HG02840 (cell line): ENCODE results near the gene DPEP2.

Source experiments
- ATAC-seq: cut with Tn5 transposase; IDR thresholded peaks from one replicate; pipeline ENCODE4 v1.9.1; 2021; ENCODE audit warnings: mild to moderate bottlenecking, moderate library complexity, moderate number of reproducible peaks; ENCODE audit not compliant: unreplicated experiment, low FRiP score

Gene DPEP2

DNA sequence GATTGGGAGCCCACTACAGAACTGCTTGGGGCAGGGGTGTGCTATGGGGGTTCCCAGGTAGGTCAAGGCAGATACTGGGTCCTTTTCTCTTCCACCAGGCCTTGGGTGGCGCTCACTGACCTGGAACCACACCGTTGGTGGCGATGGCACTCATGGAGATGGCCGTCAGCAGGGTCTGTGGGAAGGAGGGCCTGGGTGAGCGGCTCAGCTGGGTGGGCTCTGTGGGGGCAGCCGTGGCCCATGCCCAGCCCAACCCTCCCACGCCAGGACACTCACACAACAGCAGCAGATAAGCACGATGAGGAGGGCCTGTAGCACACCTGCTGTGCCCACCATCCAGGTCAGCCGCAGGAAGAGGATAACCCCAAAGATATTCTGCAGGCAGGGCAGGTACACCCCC, 41.7 kb downstream of the DPEP2 start:
- no peak for ATAC-seq

DNA sequence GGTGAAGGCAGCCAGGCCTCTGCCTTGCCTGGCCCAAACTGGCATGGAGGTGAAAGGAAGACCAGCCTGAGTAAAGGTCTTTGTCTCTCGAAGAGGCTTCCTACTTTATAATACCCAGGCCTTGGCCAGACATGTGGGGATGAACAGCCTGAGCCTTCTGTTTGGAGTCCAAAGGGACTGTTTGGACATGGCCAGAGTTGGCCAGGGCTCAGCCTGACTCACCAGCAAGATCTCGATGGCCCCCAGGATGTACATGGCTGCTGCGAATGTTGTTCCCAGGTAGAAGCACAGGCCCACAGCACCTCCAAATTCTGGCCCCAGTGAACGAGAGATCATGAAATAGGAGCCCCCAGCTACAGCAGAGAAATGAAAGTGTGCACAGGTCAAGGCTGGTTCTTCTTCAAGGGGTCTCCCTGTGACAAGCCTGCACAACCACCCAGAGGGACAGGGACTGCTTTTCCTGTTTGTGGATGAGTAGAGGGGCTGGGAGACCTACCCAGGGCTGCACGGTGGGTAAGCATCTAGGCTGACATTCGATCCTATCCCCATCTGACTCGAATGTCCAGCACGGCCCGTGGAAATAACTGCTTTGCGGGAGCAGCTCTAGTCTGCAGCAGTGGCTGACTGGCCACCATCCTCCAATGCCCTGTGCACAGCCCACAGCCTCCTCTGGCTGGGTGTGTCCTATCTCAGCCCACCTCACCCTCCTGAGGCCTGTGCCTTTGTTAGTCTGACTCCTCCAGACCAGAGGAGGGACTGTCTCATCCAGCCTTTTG, 44.7 kb downstream of the DPEP2 start:
- ATAC-seq: no peak

DNA sequence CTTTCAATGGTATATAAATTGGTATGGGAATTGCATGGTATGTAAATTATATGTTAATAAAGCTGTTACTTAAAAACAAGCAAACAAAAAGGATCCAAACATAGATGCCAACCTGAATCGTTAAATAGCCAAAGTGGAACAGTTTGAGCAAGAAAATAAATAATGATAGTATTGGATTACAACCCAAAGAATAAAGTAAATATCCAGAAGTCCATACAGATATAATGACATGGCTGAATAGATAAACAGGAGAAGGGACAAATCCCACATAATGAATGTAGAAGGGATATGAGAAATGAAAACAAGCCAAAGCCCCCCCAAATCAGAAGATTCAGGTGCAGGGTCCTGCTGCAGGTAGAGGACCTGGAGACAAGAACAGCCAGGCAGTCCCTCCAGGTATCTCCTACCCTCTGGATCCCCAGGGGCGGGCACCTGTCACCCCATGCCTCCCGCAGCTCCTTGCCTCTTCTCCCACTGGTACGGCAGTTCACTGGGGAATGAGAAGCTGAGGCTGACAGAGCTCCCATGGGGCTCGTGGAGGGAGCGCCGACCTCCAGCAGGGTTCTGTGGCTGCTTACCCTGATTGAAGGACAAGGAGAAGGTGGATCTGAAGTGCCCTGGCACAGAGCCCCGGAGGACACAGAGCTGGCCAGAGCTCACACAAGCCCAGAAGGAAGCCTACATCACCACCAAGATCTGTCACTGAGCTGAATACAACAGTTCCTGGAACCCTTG, 45.5 kb downstream of the DPEP2 start:
- no peak for ATAC-seq

DNA sequence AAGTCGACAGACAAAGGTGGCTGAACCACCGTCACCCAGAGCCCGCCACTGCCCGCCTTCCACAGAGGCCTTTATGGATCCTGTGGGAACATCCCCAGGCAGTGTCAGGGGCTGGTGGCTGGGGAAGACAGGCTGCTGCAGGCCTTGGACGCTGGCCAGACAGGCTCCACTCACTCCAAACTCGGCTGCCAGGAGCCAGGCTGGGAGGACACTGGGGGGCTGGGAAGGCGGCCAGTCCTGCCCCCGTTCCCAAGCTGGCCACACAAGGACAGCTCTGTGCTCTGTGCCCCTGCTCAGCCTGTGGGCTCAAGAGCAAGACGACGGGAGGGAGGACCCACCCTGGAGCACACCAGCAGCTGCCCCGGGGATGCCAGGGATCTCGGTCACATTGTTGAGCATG, 47.8 kb downstream of the DPEP2 start:
- no peak for ATAC-seq

DNA sequence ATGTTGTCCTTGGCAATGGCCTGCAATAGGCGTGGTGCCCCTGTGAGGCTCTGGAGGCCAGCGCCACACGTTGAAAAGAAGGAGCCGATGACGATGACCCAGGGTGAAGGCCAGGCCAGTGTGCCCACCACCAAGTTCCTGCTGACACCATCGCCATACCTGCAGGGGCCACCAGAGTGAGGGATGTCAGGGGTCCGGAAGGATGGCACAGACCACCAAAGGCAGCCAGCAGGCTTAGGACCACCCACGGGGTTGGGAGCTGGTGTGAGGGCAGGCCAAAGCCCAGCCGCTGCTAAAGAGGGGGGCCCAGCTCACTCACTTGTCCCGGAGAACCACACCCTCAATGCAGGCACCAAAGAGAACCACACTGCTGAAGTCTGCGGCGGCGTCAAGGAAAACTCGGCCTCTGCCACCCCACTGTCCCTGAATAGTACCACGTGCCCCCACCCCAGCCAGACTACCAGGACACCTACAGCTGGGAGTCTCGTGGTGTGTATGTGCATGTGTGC, 48.9 kb downstream of the DPEP2 start:
- no peak for ATAC-seq

DNA sequence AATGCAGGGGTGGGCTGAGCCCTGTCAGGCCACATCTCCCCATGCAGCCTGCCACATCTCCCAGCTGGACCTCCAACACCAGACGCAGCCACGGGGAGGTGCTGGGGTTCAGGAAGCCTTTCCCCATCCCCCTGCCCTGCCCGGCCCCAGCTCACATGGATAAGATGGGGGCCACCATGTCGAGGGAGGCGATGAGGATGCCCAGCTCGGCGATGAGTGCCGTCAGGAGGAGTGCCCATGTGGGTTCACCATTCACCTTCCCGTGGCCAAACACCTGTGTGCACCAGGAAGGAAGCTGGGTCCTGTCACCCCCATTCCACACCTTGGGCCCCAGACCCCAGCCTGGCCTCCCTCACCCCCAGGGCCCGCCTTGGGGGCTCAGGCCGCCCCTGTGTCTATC, 49.6 kb downstream of the DPEP2 start:
- no peak for ATAC-seq

DNA sequence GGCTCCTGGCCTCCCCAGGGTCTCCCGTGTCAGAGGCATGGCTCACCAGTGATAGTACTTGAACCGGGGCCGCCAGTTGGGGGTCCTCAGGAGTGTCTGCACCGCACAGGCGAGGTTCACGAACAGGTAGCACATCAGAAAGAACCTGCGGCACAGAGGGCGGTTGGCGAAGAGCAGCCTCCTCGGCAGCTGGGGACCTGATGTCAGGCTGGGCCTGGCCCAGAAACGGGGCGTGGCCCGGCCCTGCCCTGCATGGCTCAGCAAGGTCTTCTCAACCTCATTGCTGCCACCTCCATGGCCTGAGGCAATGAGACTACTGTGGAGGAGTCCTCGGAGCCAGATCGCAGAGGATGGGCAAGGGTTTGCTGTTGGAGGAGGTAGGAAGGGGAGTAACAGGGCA, 51.3 kb downstream of the DPEP2 start:
- ATAC-seq: no peak

DNA sequence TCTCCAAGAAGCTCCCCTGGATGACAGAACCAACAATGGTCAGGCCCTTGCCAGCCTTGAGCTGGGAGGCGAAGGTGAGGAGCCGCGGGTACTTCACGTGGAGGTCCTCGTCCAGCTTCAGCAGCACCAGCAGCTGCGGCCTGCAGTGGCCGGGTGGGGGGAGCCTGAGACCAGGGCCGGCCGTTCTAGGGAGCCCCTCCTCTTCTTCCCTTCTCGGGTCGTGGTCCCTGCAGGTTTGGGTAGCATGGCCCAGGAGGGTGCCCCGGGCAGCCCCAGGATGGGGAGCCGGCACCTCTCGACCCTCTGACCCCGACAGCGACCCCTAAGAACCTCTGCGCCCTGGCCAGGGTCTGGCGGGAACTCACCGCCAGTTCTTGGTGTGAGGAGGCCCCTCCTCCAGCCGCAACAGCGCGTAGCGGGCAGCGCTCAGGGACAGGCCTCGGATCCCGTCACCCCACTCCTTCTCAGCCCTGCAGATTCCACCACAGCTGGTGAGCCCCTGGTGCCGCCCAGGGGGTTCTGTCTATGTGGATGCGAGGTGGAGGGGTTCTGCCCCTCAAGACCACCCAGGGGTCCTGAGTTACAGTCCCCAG, 52.2 kb downstream of the DPEP2 start:
- ATAC-seq: no peak

DNA sequence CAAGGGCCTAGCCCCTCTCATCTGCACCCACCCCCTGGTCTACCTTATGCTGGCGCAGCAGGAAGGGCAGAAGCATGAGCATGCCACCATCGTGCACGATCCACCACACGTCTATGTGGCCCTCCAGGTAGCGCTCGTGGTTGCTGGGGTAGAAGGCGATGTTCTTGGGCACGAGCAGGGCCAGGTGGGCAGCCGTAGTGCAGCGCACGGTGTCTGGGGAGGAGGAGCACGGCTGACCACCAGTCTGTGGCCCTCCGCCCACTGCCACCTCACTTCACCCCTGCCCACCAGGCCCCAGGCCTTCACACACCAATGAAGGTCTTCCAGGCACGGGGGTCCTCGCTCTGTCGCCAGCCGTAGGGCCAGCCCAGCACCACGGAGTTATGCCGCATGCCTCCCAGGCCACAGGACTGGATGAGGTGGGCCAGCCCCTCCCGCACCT, 53.1 kb downstream of the DPEP2 start:
- ATAC-seq: no peak

DNA sequence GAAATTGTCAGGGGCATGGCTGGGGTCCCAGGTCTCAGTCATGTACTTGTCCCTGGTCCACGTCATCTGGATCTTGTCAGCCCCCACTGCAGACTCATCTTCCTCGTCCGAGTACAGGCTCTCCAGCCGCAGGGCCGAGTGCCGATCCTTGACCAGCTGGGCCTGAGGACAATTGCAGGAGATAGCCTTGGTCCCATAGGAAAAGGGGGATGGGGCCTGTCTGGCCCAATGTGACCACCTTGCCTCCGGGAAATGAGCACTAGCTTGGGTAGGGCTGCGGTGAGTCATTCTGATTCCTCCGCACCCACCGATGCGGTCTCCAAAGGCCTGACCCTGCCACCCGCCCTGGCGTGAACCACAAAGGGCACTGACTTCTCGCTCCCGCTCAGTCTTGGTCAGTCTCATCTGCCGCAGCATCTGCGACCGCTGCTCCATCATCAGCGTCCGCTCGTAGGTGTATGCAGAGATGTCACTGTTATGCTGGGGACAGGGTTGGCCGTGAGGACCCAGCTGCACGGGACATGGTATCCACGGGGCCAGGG, 53.8 kb downstream of the DPEP2 start:
- ATAC-seq: no peak

DNA sequence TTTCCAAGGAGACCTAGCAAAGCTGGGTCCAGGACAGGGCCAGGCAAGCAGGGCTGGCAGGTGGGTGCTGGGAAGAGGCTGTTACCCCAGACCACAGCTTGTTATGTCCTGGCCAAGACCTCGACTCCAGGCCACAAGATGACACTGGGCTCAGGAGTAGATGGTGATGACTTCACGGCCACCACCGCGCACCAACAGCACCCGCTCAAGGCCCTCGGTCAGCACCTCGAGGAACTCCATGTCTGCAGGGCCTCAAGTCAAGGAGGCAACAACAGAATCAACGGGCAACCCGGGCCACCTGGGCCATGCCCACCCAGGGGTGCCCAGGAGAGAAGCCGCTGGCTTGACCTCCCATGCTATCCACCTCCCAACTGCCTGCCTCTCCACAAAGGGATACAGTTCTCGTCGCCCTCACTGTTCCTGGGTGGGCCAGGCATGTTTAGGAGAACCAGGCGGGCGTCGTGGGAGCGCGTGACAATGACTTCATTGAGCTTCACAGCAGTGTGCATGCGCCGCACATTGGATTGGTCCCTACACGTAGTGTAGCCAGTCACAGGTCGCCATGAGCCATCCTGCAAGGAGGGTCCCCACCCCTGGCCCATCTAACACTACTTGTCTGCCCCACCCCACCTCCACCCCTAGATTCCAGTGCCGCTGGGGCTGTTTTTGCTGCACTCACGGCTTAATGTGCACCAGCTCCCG, 54.4 kb downstream of the DPEP2 start:
- ATAC-seq: no peak

DNA sequence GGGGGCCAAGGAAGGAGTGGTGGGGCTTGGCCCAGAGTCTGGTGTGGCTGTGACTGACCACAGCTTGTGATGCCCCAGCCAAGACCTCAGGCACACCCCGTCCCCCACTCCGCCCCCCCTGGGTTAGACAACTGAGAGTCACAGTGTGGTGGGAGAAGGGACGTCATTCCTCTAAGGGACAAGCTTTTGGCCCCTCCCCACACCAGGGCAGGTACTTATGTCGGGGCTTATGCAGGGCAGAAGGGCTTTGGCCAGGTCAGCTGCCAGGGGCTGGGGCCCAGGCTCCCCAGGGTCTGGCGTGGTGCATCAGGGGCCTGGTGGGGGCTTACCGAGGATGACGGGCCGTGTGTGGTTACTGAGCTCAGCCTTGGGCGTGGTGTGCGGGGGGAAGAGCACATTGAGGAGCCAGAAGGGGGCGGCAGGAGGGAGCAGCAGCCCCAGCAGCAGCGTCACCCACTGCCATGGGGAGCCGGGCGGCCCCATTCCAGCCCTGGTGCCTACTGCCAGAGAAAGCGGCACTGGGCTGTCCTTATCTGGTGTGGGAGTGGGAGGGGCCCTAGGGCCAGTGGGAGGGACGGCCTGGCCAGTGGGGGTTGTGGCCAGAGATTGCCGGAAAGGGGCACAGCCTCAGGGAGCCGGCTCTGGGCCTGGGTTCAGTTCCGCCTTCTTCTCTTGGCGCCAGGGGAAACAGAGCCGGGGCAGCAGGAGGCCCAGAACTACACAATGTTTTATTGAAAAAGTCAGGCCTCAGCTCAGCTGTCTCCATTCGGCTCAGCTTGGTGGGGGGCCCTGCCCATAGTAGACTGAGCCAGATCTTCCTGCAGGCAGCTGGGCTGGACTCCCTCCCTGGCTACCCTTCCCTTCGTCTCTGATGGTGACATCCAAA, 55.4 kb downstream of the DPEP2 start, which contains the start of gene LCAT:
LCAT (minus strand) TSS at position 502 of the 886 bp plus-strand sequence; CDS start at position 483, 19 bp downstream.
- no peak for ATAC-seq

DNA sequence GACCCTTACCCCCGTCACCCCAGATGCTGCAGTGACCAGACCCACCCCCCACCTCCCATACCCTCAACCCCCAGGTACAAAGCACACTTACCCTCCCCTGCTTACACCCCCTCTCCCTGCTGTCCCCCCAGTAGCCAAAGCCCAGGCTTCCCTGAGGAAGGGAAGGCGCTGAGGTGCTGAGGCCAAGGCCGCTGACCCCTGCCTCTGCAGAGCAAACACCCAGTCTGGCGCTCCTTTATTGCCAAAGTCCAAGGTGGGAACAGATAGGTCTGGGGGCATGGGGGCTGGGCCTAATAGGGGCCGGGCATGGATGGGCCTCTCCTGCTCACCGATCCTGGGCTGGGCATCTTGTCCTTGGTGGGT, 56.0 kb downstream of the DPEP2 start:
- ATAC-seq: no peak

DNA sequence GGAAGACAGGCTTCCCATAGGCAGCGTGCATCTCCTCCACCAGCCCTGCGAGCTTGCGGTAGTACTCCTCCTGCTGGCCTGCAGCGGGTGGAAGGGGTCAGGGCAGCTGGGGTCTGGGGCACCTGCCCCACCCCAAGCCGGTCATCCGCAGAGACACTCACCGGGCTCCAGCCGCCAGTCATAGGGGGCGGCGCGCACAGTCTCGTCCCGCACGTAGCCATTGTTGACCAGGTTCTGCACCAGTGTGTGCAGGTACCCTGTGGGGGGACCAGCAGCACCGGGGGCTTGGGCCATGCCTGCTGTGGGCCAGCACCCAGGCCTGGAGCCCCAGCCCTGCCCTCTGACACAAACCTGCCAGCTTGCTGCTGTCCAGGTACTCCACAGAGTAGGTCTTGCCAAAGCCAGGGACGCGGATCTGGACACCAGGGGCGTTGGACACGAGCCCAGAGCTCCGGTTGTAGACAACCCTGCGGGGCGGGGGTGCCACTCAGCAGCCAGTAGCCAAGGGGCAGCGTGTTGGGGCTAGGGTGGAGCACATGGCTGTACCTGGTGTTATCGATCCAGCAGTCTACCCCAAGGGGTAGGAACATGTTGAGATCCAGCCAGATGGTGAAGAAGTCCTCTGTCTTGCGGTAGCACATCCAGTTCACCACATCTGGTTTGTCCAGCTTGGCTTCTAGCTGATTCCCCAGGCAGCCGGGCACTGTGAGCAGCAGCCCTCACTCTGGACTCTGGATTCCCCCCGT, 56.6 kb downstream of the DPEP2 start:
- no peak for ATAC-seq

DNA sequence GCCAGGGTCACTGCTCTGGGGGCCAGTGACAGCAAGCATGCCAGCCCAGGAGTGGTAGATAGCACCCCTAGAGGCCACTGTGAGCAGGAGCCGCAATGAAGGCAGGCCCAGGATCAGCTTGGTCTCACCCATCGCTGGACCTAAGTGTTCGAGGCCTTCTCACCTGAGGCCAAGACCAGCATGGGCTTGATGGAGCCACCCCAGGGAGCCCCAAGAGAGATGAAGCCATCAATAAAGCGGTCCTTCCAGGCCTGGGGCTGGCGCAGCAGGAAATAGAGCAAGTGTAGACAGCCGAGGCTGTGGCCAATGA, 57.1 kb downstream of the DPEP2 start:
- no peak for ATAC-seq

DNA sequence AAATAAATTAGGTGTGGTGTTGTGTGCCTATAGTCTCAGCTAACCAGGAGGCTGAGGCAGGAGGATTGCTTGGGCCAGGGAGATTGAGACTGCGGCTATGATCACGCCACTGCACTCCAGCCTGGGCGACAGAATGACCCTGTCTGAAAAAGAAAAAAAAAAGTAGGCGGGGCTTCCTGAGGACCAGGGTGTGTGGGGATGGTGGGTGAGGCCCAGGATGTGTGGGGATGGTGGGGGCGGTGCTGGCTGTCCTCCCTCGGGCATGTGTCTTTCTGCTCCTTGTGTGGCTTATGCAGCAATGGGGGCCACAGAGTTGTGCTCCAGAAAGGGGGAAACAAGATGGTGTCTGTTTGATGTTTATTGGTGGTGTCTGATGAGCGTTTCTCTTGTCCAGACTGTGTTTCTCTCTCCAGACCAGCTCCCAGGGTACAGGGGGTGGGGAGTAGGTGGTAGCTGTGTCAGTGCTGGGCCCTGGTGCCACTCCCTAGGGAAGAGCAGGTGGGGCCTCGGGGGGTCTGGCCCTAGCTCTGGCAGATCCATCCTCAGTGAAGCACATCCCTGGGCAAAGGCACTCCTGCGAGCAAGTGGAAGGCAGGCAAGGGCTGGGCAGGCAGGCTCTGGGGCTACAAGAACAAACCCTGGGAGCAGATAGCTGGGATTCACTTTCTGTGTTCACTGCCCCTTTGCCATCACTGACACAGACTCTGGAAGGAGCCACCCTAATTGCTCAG, 57.6 kb downstream of the DPEP2 start:
- ATAC-seq: no peak

DNA sequence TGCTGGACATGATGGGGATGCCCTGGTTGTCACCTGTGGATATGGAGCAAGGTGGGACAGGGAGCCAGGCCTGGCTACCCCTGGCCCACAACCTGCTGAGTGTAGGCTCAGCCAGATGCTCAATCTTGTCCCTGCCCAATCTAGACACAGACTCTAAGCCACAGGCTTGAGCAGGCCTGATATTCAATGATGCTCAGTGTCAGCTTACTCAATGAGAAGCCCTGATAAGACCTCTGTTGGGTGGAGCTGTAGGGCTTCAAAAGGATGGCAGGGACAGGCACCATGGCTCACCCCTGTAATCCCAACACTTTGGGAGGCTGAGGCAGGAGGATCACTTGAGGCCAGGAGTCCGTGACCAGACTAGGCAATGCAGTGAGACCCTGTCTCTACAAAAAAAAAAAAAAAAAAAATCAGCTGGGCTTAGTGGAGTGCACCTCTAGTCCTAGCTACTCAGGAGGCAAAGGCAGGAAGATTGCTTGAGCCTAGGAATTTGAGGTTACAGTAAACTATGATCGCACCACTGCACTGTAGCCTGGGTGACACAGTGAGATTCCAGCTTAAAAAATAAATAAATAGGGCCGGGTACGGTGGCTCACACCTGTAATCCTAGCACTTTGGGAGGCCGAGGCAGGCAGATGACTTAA, 58.7 kb downstream of the DPEP2 start:
- ATAC-seq: no peak
